GM19372 (cell line): Measurements from ENCODE around the gene ESPN.
A peak's percentile ranks its signal among the peaks of the same experiment; 100 is the strongest.

Experiments
- ATAC-seq: cut with Tn5 transposase; IDR thresholded peaks from one replicate; pipeline ENCODE4 v1.9.1; 2021; ENCODE audit warnings: mild to moderate bottlenecking, low read depth, moderate library complexity; ENCODE audit not compliant: unreplicated experiment

The ESPN gene

GRCh38 chr1:6474815-6475282 lies 50.3 kb downstream of the ESPN start:
- no peak for ATAC-seq

- ATAC-seq, result no peak
These were observed 51.0 kb downstream of the ESPN start for GRCh38 chr1:6475381-6476133.

GRCh38 chr1:6476483-6476882 lies 51.9 kb downstream of the ESPN start:
- ATAC-seq, result no peak

DNA sequence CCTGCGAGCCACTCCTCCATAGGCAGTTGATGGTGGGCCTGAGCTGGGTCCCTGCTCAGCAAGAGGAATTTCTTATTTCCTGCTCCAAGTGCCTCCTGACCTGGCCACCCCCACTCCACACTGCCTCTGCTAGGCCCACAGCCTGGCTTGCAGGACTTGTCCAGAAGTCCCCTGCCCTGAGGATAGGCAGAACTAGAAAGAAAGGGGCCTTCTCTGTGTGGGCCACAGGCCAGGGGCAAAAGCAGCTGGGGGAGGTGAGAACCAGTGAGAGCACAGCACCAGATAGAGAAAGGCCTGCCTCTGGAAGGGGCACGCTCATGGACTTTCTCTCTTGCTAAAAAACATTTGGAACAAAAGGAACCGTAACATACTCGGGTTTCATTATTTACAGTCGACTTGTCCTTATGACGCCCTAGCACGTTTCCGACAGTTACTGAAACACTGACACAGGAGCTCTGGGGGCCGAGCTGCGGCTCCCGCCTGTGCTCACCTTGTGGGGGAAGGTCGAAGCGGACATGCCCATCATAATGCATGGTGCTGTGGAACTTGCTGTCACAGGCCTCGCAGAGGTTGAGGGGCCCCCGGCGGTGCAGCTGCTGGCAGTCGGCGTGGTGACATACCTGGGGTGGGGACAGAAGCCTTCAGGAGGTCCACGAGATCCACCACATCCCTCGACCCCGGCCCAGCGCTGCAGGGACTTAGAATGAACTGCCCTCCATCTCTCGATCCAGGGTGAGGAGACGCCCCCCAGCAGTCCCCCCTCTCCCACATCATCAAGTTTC lies 52.7 kb downstream of the ESPN start:
- no peak for ATAC-seq

DNA sequence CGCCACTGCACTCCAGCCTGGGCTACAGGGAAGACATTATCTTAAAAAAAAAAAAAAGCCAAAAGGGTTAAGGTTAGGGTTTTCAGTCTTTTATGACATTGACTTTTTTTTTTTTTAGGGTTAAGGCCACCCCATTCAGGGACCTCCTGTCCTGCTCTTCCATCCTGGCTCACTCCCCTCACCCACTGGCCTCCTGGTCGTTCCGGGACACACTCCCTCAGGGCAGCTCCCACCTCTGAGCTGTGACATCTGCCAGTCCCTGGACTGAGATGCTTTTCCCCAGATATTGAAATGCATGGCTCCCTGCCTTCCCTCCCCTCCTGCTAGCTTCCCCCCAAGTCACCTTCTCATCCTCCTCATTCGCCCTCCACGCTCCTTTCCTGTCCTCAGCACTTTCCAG lies 57.2 kb downstream of the ESPN start:
- no peak for ATAC-seq

- ATAC-seq, result no peak
These were observed 58.6 kb downstream of the ESPN start for GRCh38 chr1:6483017-6483760.

DNA sequence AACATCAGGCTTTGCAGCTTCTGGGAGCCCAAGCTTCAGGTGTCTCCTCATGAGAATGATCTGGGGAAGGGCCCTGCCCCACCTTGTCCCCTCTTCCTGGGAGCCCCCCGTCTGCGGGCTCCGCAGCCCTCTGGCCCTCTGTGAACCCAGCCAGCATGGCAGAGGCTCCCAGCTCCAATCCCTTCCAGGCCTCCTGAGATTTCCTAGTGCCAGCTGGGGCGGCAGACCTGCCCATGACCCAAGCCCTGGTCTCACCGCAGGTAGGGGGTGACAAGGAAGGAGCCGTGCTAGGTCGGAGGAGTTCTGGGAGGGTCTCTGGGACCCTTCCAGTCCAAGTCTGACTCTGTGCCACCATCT lies 59.2 kb downstream of the ESPN start:
- ATAC-seq, result no peak

DNA sequence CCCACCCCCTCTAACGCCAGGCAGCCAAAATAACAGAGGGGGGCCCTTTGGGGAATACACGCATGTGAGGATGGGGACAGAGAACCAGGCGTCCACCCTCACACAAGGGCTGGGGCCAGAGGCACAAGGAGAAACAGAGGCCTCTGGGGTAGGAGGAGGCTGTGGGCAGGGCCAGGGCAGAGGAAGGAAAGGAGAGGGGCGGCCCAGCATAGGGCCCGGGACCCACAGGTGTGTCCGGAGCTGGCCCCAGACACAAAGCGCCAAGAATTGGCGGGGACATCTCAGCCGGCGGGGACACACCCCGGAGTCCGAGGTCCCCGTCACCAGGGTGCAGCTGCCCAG lies 60.2 kb downstream of the ESPN start:
- ATAC-seq, result no peak

- ATAC-seq, result no peak
These were observed 60.9 kb downstream of the ESPN start for GRCh38 chr1:6485168-6486101.

DNA sequence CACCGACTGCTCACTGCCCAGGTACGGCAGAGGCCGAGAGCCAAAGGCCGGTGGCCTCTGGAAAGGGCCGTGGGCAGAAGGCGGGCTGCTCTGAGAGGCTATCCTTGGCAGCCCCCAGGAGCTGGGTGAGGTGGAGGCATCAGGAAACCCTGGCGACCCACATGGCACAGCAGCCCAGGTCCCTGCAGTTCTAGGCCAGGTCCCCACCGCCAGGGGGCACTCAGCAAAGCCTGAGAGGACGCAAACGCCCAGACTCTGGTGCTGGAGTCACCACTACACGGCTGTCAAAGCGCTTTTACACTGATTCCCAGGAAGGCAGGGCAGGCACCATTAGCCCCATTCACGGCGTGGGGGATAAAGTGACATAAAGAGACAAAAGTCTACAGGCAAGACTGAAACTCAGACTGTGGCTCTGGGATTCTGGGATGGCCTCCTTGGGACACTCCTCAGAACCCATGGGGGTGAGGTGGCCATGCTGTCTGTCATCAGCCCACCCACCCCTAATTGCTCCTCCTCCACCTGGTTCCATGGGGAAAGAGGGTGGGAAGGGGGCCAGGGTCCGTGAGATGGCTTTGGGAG lies 61.9 kb downstream of the ESPN start:
- ATAC-seq, result peak; percentile 59

GRCh38 chr1:6487804-6488484 lies 63.4 kb downstream of the ESPN start:
- no peak for ATAC-seq

DNA sequence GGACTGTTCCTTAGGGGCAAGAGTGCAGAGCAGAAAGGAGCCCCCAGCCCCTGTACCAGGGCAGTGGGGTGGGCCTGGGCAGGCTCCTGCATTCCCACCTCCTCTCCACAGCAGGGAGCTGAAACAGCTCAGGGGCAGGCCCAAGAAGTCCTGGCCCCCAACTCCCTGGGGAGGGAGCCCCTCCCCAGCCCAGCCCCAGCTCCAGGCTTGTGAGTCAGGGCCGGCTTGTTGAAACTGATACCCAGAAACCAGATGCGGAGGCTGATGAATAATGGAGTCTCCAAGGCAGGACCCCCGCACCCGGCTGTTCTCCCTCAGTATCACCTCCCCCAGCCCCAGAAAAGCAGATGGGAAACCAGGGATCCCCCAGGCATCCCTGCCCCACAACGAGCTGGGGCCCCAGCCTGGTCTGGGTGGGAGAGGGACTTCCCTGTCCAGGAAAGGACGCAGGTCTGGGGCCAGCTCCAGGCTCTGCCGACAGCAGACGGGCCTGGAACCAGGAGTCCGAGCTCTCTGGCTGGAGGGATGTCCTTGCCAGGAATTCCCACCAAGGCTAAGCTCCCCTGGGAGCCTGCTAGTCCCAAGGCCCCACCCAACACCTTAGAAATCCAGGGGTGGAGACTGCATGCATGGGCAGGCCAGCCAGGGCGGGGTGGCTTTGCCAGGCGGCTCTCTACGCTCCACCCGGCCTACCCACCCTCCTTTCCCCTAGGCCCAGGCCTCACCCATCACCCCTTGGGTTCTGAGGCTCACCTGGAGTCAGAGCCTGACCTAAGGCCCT lies 64.2 kb downstream of the ESPN start:
- ATAC-seq, result no peak

GRCh38 chr1:6489383-6489765 lies 64.8 kb downstream of the ESPN start:
- no peak for ATAC-seq

- no peak for ATAC-seq
These were observed 65.2 kb downstream of the ESPN start for GRCh38 chr1:6489799-6490180.

GRCh38 chr1:6490181-6491080 lies 65.9 kb downstream of the ESPN start:
- ATAC-seq, result no peak

DNA sequence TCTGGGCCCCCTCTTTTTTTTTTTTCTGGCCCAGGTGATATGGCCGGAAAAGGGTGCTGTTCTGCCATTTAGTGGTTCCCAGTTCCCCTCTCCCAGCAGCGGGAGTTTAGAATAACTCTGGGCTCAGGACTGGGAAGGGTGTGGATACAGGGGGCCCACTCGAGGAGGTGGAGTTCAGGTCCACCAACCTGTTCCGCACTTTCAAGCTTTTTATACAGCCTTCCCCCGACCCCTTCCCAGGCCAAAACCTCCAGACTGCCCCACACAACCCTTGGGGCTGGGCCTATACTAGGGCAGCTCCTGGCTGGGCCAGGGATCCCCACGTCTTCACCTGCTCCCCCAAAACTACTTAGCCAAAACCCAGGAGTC lies 66.5 kb downstream of the ESPN start:
- ATAC-seq, result no peak

GRCh38 chr1:6491480-6491962 lies 66.9 kb downstream of the ESPN start, which contains the start of gene PLEKHG5:
Gene PLEKHG5 (minus strand): TSS chr1:6491667. CDS start chr1:6477571, 14,096 bp downstream.
- ATAC-seq, result no peak
